NCI-H524 treated with DMSO at 0.1 percent for 48 hours (cell line): Measurements from ENCODE around the gene CMIP.

Experiments
- DNase-seq: peaks from one replicate; lab custom pipeline; 2025; lab: John Stamatoyannopoulos, UW

CMIP gene

DNA sequence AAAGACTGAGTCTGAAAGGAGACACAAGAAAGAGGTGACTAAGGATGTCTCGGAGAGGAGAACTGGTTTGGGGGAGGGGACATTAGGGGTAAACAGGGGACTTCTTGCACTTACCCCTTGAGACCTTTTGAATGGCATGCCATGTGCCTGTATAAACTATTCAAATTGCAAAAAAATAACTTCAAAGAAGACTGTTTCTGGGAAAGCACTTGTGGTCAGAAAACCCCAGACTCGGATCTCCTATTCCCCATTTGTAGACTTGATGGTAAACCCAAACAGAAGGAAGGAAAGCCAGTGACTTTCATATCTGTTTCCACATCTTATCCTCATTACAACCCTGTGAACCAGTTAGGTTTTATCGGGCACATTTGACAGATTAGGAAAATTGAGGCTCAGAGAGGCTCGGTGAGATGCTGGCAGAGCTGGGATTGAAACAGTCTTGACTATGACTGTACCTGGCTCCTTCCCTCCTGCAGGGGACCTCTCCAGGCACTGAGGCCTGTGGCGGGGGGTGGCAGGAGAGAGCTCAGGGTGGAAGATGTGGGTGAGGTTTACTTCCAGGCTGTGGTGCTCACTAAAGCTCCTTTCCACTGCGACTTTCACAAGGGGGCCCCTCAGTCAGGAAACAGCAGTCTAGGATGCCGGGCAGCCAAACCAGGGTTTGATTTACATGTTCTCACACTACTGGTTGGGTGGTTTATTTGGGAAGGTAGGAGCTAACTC is 304.0 kb downstream of the CMIP start:
- no peak for DNase-seq

DNA sequence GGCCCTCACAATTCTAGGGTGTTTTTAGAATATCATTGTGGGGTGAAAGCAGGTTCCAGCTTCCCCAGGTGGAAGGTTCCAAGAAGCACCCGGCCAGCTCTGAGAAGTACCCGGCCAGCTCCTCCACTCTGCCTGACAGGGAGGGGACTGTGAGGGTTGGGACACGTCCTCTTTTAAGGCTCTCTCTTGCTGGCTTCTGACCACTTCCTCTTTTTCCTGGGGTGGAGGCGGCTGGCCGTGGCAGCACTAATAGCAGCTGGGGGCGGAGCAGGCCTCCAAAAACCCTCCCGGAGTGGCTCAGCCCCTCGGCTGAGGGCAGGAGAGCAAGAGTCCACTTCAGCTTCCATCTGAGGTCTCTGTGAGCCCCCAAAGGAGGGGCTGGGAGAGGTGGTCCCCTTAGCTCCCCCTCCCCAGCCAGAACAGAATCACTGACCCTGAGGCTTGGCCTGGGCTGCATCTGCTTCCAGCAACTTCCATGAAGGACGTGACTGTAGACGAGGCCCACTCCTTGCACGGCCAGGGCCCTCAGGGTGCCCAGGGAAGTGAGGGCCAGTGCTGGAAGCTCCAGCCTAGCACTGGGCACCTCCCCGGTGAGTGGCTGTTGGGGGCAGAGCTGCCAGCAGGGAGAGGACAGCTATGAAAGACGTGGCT is 307.7 kb downstream of the CMIP start:
- DNase-seq, result no peak

DNA sequence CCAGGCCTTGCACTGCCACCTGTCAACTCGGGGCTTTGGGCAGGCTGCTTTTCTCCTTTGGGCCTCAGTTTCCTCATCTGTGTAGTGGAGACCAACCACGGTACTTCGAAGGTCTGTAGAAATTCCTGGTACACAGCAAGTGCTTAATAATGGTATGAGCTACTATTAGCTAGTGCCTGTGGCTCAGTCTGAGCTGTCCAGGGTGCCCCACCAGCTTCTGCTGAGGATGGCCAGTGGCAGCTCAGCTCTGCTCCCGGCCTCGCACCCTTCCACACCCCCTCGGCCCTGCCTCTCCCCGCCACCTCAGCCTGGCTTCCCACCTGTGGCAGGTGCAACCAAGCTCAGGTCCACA is 308.2 kb downstream of the CMIP start:
- no peak for DNase-seq

DNA sequence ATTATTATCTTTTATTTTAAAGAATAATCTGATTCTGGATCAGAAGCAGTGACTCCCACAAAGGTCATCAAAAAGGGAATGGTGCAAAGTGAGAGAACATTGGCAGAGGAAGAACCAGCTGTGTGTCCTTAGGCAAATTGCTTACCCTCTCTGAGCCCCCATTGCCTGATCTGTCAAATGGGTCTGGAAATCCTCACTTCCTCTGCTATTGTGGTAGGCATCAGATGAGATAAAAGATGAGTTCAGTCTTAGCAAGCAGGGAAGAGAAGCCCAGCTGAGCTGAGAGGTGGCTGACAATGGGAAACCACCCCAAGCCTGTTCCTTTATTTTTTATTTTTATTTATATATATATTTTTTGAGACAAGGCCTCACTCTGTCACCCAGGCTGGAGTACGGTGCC is 310.2 kb downstream of the CMIP start:
- no peak for DNase-seq

DNA sequence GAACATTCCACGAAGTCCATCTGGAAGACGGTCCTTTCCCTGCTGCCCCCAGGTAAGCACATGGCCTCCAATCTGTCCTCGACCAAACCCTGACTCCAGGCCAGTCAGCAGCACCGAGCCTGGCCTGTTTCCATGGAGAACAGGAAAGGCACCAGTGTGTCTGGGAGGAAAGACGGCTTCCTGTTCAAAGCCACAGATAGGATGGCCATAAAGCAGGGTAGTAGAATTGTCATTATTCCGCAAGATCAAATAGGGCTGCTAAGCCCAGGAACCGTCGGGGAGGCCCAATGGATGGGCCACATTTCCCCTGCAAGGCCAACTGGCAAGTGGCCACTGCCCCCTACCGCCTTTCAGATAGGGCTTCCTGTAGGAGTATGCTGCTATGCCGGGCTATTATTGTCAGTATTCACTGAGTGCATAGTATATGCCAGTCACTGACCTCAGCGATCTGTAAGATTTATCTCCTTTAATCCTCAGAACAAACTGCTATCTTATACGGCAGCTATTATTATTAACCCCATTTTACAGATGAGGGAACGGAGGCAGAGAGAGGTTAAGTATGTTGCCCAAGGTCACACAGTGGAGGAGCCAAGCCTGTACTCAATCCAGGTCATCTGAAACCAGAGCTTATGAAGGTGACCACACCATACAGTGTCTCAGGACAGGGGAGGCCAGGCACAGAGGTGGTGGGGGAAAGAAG is 311.5 kb downstream of the CMIP start:
- DNase-seq, result no peak

DNA sequence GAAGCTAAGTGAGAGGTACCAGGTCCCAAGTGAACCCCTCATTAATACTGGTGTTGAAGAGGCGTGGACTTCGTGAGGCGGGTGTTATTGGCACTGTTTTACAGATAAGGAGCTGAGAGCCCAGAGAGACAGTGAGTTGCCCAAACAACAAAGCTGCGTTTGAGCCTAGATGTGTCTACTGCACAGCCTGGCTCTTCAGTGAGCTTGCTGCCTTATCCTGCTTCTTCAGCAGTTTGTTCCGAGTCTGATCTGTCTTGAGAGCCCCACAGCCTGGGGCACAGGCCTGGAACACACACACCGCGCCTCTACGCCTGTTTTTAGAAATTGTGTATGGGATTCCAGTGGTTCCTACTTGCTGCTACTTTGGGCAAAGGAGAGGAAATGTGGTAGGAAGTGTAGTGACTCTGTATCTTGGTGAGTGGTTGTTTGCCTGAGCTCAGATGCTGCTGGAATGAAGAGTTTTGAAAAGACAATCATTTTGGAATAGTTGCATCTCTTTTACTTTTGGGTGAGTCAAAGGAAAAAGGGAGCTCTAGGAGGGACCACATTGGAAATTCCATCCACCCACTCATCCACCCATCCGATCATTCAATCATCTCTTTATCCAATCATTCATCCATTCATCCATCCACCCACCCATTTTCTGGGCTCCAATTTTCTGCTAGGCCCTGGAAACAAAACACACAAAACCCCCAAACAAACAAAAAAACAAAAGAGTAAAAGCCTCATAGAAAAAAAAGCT is 312.2 kb downstream of the CMIP start:
- DNase-seq, result no peak

DNA sequence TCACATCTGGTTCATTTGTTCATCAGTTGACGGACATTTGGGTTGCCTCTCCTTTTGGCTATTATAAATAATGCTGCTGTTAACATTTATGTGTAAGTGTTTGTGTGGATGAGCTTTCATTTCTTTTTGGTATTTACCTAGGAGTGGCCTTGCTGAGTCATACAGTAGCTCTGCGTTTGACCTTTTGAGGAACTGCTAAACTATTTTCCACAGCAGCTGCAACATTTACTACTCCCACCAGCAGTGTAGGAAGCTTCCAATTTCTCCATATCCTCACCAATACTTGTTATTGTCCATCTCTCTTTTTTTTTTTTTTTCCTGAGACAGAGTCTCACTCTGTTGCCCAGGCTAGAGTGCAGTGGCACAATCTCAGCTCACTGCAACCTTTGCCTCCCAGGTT is 313.8 kb downstream of the CMIP start:
- no peak for DNase-seq
